ENCODE data around the gene KRTAP4-9.

GRCh38 chr17:41065829-41066624, 39.2 kb upstream of the KRTAP4-9 start, which contains the start of gene KRTAP2-4:
- no peak for TF ChIP-seq CTCF (IDR thresholded peaks at IDR 0.05; ENCODE audit: low read length)
- TF ChIP-seq EZH2 (IDR thresholded peaks at IDR 0.05; ENCODE audit: borderline replicate concordance, low read length): no peak

Measured in OCI-LY1 (cell line).